Thyroid gland (tissue), 4 donors: ENCODE data around the gene TMEM183A.

Experiments
- POLR2A ChIP-seq, 2 donors: fragments of 450-650 bp; IDR thresholded peaks; one replicate each; pipeline ENCODE4 v1.6.1; 2017; ENCODE audit warnings: antibody characterized with exemption in 2 of 2, mild to moderate bottlenecking in 2 of 2, moderate library complexity in 1 of 2
- TF ChIP-seq, protein P1 (sequence below), 6 experiments: fragments of 200-600 bp in 3 of 6; fragments of 450-650 bp in 3 of 6; sonication (generic) in 3 of 6; IDR thresholded peaks; one replicate each; pipeline ENCODE4 v1.5.1; 2016 to 2019; ENCODE audit warnings: antibody characterized with exemption in 6 of 6, mild to moderate bottlenecking in 2 of 6, inconsistent platforms in 1 of 6, moderate library complexity in 1 of 6

DNA sequence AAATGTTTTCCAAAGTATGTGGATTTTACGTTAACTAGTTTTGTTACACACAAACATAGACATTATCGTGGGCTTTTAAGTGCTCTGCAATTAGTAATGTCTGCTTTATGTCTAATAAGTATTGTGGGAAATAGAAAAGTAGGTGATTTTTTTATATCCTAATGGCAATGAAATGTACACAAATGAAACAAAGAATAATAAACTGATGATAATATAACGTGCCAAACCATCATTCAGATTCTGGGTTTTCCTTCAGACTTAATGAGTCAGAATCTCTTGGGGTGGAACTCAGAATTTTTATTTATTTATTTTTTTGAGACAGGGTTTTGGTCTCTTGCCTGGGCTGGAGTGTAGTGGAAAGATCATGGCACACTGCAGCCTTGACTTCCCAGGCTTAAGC lies 2.0 kb downstream of the TMEM183A start:
- no peak for TF ChIP-seq POLR2A (IDR thresholded peaks at IDR 0.05)
- TF ChIP-seq, protein P1, sequence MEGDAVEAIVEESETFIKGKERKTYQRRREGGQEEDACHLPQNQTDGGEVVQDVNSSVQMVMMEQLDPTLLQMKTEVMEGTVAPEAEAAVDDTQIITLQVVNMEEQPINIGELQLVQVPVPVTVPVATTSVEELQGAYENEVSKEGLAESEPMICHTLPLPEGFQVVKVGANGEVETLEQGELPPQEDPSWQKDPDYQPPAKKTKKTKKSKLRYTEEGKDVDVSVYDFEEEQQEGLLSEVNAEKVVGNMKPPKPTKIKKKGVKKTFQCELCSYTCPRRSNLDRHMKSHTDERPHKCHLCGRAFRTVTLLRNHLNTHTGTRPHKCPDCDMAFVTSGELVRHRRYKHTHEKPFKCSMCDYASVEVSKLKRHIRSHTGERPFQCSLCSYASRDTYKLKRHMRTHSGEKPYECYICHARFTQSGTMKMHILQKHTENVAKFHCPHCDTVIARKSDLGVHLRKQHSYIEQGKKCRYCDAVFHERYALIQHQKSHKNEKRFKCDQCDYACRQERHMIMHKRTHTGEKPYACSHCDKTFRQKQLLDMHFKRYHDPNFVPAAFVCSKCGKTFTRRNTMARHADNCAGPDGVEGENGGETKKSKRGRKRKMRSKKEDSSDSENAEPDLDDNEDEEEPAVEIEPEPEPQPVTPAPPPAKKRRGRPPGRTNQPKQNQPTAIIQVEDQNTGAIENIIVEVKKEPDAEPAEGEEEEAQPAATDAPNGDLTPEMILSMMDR (IDR thresholded peaks at IDR 0.05) = no peak
